GM23338 (cell line): Measurements from ENCODE around the gene RICTOR. TPM values are rescaled to one million over a fixed set of nuclear protein-coding genes. Genes with fewer than 3 reads are reported as not detected.

Experiments used
- ATAC-seq: fragments of 200-7000 bp; cut with Tn5 transposase; 3 replicates; pipeline ENCODE4 v1.9.1; 2020
- DNase-seq: peaks from one replicate; pipeline ENCODE4 v3.0.0-alpha.2; 2015; ENCODE audit warnings: low spot score
- H2AFZ ChIP-seq: fragments of 200-600 bp; sonication (generic); 2 replicates; pipeline ENCODE4 v1.8.0; 2016; ENCODE audit warnings: antibody characterized with exemption, mild to moderate bottlenecking, moderate library complexity
- H3F3A ChIP-seq: fragments of 200-600 bp; sonication (generic); replicated peaks from 2 replicates; pipeline ENCODE4 v1.8.0; 2017; ENCODE audit warnings: antibody characterized with exemption, mixed run types, low read depth
- H3K27ac ChIP-seq: fragments of 200-600 bp; sonication (generic); 2 replicates; pipeline ENCODE4 v1.6.1; 2016; ENCODE audit warnings: low read depth
- H3K27me3 ChIP-seq: fragments of 200-600 bp; sonication (generic); 2 replicates; pipeline ENCODE4 v1.8.0; 2016; ENCODE audit warnings: mild to moderate bottlenecking, mixed run types, moderate library complexity; ENCODE audit not compliant: insufficient read depth
- H3K36me3 ChIP-seq: fragments of 200-600 bp; sonication (generic); 2 replicates; pipeline ENCODE4 v1.8.0; 2016; ENCODE audit warnings: mild to moderate bottlenecking; ENCODE audit not compliant: insufficient read depth
- H3K4me1 ChIP-seq: fragments of 200-600 bp; sonication (generic); 2 replicates; pipeline ENCODE4 v1.8.0; 2016; ENCODE audit warnings: mild to moderate bottlenecking, moderate library complexity; ENCODE audit not compliant: insufficient read depth
- H3K4me2 ChIP-seq: fragments of 200-600 bp; sonication (generic); 2 replicates; pipeline ENCODE4 v1.7.1; 2017; ENCODE audit warnings: mixed run types
- H3K4me3 ChIP-seq: fragments of 200-600 bp; sonication (generic); 2 replicates; pipeline ENCODE4 v1.6.1; 2016; ENCODE audit warnings: mixed run types
- H3K79me2 ChIP-seq: fragments of 200-600 bp; sonication (generic); replicated peaks from 2 replicates; pipeline ENCODE4 v1.8.0; 2017; ENCODE audit warnings: mild to moderate bottlenecking; ENCODE audit not compliant: insufficient read depth
- H3K9me2 ChIP-seq: fragments of 200-600 bp; sonication (generic); 2 replicates; pipeline ENCODE4 v1.8.0; 2017; ENCODE audit not compliant: insufficient read depth
- H4K20me1 ChIP-seq: fragments of 200-600 bp; sonication (generic); replicated peaks from 2 replicates; pipeline ENCODE4 v1.8.0; 2017; ENCODE audit warnings: mild to moderate bottlenecking; ENCODE audit not compliant: insufficient read depth
- H3K27ac Mint-ChIP-seq: 2 replicates; pipeline ENCODE4 v1.8.0; 2020; ENCODE audit warnings: inconsistent platforms, mild to moderate bottlenecking, moderate library complexity, mixed read lengths
- H3K27me3 Mint-ChIP-seq: 3 replicates; pipeline ENCODE4 v1.8.0; 2022; ENCODE audit warnings: low read depth, mild to moderate bottlenecking, moderate library complexity, mixed read lengths, inconsistent platforms; ENCODE audit not compliant: insufficient read depth, poor library complexity
- H3K36me3 Mint-ChIP-seq: 3 replicates; pipeline ENCODE4 v1.8.0; 2021; ENCODE audit warnings: low read depth, mild to moderate bottlenecking, inconsistent platforms, moderate library complexity, mixed read lengths
- H3K4me1 Mint-ChIP-seq: 3 replicates; pipeline ENCODE4 v1.8.0; 2020; ENCODE audit warnings: mild to moderate bottlenecking, inconsistent platforms, mixed read lengths
- H3K4me3 Mint-ChIP-seq: 3 replicates; pipeline ENCODE4 v1.8.0; 2021; ENCODE audit warnings: moderate library complexity, mild to moderate bottlenecking, inconsistent platforms, mixed read lengths
- H3K9me3 Mint-ChIP-seq: 3 replicates; pipeline ENCODE4 v1.8.0; 2020; ENCODE audit warnings: moderate library complexity, mild to moderate bottlenecking, inconsistent platforms, mixed read lengths
- CREB1 ChIP-seq: fragments of 250-450 bp; sonication (Bioruptor Pico); IDR thresholded peaks from 2 replicates; pipeline ENCODE4 v1.5.0; 2020; ENCODE audit warnings: low read depth, mild to moderate bottlenecking, moderate library complexity
- EZH2 ChIP-seq: fragments of 200-600 bp; sonication (generic); IDR thresholded peaks from one replicate; pipeline ENCODE4 v1.8.0; 2017; ENCODE audit warnings: antibody characterized with exemption, mild to moderate bottlenecking, low read depth; ENCODE audit not compliant: unreplicated experiment
- EZH2phosphoT487 ChIP-seq: fragments of 200-600 bp; sonication (generic); IDR thresholded peaks from one replicate; pipeline ENCODE4 v1.8.1; 2018; ENCODE audit warnings: antibody characterized with exemption; ENCODE audit not compliant: unreplicated experiment
- JUNB ChIP-seq: IDR thresholded peaks from one replicate; pipeline ENCODE4 v1.6.1; 2016; ENCODE audit warnings: antibody characterized with exemption; ENCODE audit not compliant: unreplicated experiment
- NANOG ChIP-seq: IDR thresholded peaks from 2 replicates; pipeline ENCODE4 v1.6.1; 2016; ENCODE audit warnings: antibody characterized with exemption, borderline replicate concordance
- POLR2AphosphoS5 ChIP-seq: IDR thresholded peaks from 2 replicates; pipeline ENCODE4 v1.6.1; 2016; ENCODE audit warnings: antibody characterized with exemption, low read depth
- STAT1 ChIP-seq: IDR thresholded peaks from one replicate; pipeline ENCODE4 v1.6.1; 2016; ENCODE audit warnings: antibody characterized with exemption; ENCODE audit not compliant: unreplicated experiment
- ZNF114 ChIP-seq: fragments of 250-450 bp; sonication (Bioruptor Pico); IDR thresholded peaks from 2 replicates; pipeline ENCODE4 v1.5.0; 2020; ENCODE audit warnings: mild to moderate bottlenecking, moderate library complexity
- ZNF331 ChIP-seq: fragments of 250-450 bp; sonication (Bioruptor Pico); IDR thresholded peaks from 2 replicates; pipeline ENCODE4 v1.5.0; 2020; ENCODE audit warnings: low read depth, mild to moderate bottlenecking, moderate library complexity
- polyA plus RNA-seq: library from polyadenylated mRNA; unstranded; fragments of >200 nt; fragmentation: Nextera tagmentation; extraction: Ambion mirVana; gene quantifications from 2 replicates; pipeline ENCODE4 v1.2.1, GENCODE V29; 2016
- total RNA-seq: library from RNA; depleted of rRNA; stranded (reverse); fragments of >200 nt; shearing (Covaris generic); gene quantifications from 2 replicates; pipeline ENCODE4 v1.2.3, GENCODE V29; 2014
- TF ChIP-seq, protein P1 (sequence below): IDR thresholded peaks from one replicate; pipeline ENCODE4 v1.6.1; 2018; ENCODE audit warnings: antibody characterized with exemption; ENCODE audit not compliant: unreplicated experiment
- TF ChIP-seq, protein P2 (sequence below): IDR thresholded peaks from 2 replicates; pipeline ENCODE4 v1.6.1; 2016; ENCODE audit warnings: antibody characterized with exemption
- TF ChIP-seq, protein P3 (sequence below), 2 experiments: fragments of 200-600 bp in 1 of 2; sonication (generic) in 1 of 2; conservative IDR thresholded peaks; 2 replicates each; pipeline versions ENCODE4 v1.5.1 to v1.6.1; 2016 to 2017; ENCODE audit warnings: antibody characterized with exemption in 2 of 2, low read depth in 2 of 2, mild to moderate bottlenecking in 2 of 2, moderate library complexity in 1 of 2

RICTOR gene
- total and polyA plus RNA-seq, 2 experiments from 2014 or later, result 9.9 to 27.4 TPM

DNA sequence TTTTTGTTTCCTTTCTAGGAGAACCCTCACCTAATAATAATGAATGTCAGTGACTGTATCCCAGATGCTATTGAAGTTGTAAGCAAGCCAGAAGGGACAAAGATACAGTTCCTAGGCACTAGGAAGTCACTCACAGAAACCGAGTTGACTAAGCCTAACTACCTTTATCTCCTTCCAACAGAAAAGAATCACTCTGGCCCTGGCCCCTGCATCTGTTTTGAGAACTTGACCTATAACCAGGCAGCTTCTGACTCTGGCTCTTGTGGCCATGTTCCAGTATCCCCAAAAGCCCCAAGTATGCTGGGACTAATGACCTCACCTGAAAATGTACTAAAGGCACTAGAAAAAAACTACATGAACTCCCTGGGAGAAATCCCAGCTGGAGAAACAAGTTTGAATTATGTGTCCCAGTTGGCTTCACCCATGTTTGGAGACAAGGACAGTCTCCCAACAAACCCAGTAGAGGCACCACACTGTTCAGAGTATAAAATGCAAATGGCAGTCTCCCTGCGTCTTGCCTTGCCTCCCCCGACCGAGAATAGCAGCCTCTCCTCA is 141.3 kb downstream of the RICTOR start:
- Histone ChIP-seq H3K4me2 (no peak overlapping the region), H4K20me1 (no peaks in the 10 kb centered on the region), H3K9me2 (peaks cover 4% of the 10 kb centered on the region; the same call in 1 of the 2 replicates), H2AFZ (no peak overlapping the region), H3K79me2 (no peaks in the 10 kb centered on the region), H3K4me1 (peaks cover 4% of the 10 kb centered on the region), H3K27ac (no peak overlapping the region), H3K27me3 (no peaks in the 10 kb centered on the region), H3K4me3 (no peak overlapping the region), H3K36me3 (no peaks in the 10 kb centered on the region), H3F3A (no peaks in the 10 kb centered on the region)
- peaks cover 10% of the 10 kb centered on the region for H3K27me3 Mint-ChIP-seq
- H3K4me3 Mint-ChIP-seq, result no peak overlapping the region
- DNase-seq, result no peak
- H3K4me1 Mint-ChIP-seq, result peaks cover 18% of the 10 kb centered on the region
- peaks cover 3% of the 10 kb centered on the region for H3K9me3 Mint-ChIP-seq
- H3K27ac Mint-ChIP-seq, result peak overlapping the region; percentile 32; the same call in 1 of the 2 replicates
- TF ChIP-seq, protein P1, sequence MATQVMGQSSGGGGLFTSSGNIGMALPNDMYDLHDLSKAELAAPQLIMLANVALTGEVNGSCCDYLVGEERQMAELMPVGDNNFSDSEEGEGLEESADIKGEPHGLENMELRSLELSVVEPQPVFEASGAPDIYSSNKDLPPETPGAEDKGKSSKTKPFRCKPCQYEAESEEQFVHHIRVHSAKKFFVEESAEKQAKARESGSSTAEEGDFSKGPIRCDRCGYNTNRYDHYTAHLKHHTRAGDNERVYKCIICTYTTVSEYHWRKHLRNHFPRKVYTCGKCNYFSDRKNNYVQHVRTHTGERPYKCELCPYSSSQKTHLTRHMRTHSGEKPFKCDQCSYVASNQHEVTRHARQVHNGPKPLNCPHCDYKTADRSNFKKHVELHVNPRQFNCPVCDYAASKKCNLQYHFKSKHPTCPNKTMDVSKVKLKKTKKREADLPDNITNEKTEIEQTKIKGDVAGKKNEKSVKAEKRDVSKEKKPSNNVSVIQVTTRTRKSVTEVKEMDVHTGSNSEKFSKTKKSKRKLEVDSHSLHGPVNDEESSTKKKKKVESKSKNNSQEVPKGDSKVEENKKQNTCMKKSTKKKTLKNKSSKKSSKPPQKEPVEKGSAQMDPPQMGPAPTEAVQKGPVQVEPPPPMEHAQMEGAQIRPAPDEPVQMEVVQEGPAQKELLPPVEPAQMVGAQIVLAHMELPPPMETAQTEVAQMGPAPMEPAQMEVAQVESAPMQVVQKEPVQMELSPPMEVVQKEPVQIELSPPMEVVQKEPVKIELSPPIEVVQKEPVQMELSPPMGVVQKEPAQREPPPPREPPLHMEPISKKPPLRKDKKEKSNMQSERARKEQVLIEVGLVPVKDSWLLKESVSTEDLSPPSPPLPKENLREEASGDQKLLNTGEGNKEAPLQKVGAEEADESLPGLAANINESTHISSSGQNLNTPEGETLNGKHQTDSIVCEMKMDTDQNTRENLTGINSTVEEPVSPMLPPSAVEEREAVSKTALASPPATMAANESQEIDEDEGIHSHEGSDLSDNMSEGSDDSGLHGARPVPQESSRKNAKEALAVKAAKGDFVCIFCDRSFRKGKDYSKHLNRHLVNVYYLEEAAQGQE, result no peak
- TF ChIP-seq CREB1 (CRISPR knock-in tag), result no peak
- TF ChIP-seq STAT1, result no peak
- no peak for TF ChIP-seq ZNF114 (CRISPR knock-in tag)
- ATAC-seq, result no peak
- H3K36me3 Mint-ChIP-seq, result peaks cover 4% of the 10 kb centered on the region

DNA sequence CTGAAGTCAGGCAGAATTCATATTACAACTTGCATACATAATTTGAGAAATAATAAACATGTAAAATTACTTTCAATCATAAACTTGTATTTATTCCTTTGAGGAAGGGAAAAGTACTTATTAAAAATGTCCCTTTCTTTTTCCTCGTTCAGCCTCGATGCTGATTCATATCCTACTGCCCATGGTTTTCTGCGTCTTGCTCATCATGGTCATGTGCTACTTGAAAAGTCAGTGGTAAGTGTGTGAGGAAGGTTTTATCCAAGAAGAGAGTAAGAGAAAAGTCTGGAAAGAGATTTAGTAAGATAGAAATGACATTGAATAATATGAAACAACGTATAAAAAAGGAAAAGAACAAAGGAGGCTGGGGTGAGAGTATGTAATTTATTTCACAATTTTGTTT is 142.5 kb downstream of the RICTOR start:
- DNase-seq (no peak), ATAC-seq (no peak)
- Histone ChIP-seq H3K79me2 (no peaks in the 10 kb centered on the region), H2AFZ (no peak overlapping the region), H3K4me1 (peaks cover 4% of the 10 kb centered on the region), H3K27me3 (no peaks in the 10 kb centered on the region), H3K4me3 (no peak overlapping the region), H3K4me2 (no peak overlapping the region), H3K36me3 (no peaks in the 10 kb centered on the region), H3K27ac (no peak overlapping the region), H4K20me1 (no peaks in the 10 kb centered on the region), H3F3A (no peaks in the 10 kb centered on the region), H3K9me2 (peaks cover 4% of the 10 kb centered on the region; the same call in 1 of the 2 replicates)
- Mint-ChIP-seq H3K4me3 (no peak overlapping the region), H3K27me3 (peaks cover 7% of the 10 kb centered on the region), H3K4me1 (peaks cover 18% of the 10 kb centered on the region), H3K36me3 (peaks cover 8% of the 10 kb centered on the region), H3K27ac (no peak overlapping the region), H3K9me3 (peaks cover 5% of the 10 kb centered on the region)
- TF ChIP-seq ZNF114 (CRISPR knock-in tag) (no peak), EZH2phosphoT487 (no peak), NANOG (no peak), ZNF331 (CRISPR knock-in tag) (no peak), STAT1 (no peak), POLR2AphosphoS5 (no peak), CREB1 (CRISPR knock-in tag) (no peak), EZH2 (no peak), JUNB (no peak)
- TF ChIP-seq, protein P2, sequence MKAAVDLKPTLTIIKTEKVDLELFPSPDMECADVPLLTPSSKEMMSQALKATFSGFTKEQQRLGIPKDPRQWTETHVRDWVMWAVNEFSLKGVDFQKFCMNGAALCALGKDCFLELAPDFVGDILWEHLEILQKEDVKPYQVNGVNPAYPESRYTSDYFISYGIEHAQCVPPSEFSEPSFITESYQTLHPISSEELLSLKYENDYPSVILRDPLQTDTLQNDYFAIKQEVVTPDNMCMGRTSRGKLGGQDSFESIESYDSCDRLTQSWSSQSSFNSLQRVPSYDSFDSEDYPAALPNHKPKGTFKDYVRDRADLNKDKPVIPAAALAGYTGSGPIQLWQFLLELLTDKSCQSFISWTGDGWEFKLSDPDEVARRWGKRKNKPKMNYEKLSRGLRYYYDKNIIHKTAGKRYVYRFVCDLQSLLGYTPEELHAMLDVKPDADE, result no peak
- TF ChIP-seq, protein P3, sequence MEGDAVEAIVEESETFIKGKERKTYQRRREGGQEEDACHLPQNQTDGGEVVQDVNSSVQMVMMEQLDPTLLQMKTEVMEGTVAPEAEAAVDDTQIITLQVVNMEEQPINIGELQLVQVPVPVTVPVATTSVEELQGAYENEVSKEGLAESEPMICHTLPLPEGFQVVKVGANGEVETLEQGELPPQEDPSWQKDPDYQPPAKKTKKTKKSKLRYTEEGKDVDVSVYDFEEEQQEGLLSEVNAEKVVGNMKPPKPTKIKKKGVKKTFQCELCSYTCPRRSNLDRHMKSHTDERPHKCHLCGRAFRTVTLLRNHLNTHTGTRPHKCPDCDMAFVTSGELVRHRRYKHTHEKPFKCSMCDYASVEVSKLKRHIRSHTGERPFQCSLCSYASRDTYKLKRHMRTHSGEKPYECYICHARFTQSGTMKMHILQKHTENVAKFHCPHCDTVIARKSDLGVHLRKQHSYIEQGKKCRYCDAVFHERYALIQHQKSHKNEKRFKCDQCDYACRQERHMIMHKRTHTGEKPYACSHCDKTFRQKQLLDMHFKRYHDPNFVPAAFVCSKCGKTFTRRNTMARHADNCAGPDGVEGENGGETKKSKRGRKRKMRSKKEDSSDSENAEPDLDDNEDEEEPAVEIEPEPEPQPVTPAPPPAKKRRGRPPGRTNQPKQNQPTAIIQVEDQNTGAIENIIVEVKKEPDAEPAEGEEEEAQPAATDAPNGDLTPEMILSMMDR (conservative IDR thresholded peaks at IDR 0.05; ENCODE audit: low read depth in 2 of 2), result no peak
- TF ChIP-seq, protein P1, result no peak
